Calu3 (cell line): ENCODE data around the gene CACNA2D4. TPM values are rescaled to one million over a fixed set of nuclear protein-coding genes. Genes with fewer than 3 reads are reported as not detected.

Source experiments
- BruUV-seq: library from RNA; stranded (reverse); fragments of 400-500 nt; replicated peaks from 2 replicates; lab custom pipeline; 2021; lab: Mats Ljungman, UMichigan
- CTCF ChIA-PET: fragments of 300-600 bp; sonication (Branson Sonifier 250); formaldehyde crosslinking; loops from one replicate; lab custom pipeline; 2022; ENCODE audit warnings: antibody characterized with exemption; lab: Charles Lee
- DNase-seq: peaks from one replicate; pipeline ENCODE4 v3.0.0; 2022
- H3K27ac Mint-ChIP-seq: one replicate; pipeline ENCODE4 v1.8.0; 2022; ENCODE audit warnings: mixed read lengths; ENCODE audit not compliant: unreplicated experiment
- H3K27me3 Mint-ChIP-seq: one replicate; pipeline ENCODE4 v1.8.0; 2022; ENCODE audit warnings: mixed read lengths; ENCODE audit not compliant: unreplicated experiment
- H3K36me3 Mint-ChIP-seq: one replicate; pipeline ENCODE4 v1.8.0; 2022; ENCODE audit warnings: mild to moderate bottlenecking, moderate library complexity, mixed read lengths; ENCODE audit not compliant: insufficient read depth, unreplicated experiment
- H3K4me1 Mint-ChIP-seq: one replicate; pipeline ENCODE4 v1.8.0; 2022; ENCODE audit warnings: mild to moderate bottlenecking, low read depth, mixed read lengths; ENCODE audit not compliant: unreplicated experiment
- H3K4me3 Mint-ChIP-seq: one replicate; pipeline ENCODE4 v1.8.0; 2022; ENCODE audit warnings: mild to moderate bottlenecking, low read depth, moderate library complexity, mixed read lengths; ENCODE audit not compliant: unreplicated experiment
- H3K9me3 Mint-ChIP-seq: one replicate; pipeline ENCODE4 v1.8.0; 2022; ENCODE audit warnings: low read depth, mixed read lengths; ENCODE audit not compliant: unreplicated experiment
- intact Hi-C: fragments of 100-400 bp; cut with micrococcal nuclease; formaldehyde crosslinking; loops from one replicate; pipeline ENCODE4 v1.10.0; 2022; ENCODE audit not compliant: unreplicated experiment
- total RNA-seq: library from RNA; stranded (reverse); gene quantifications from 2 replicates; pipeline ENCODE4 v1.2.3, GENCODE V29; 2022
- TF ChIP-seq, protein P1 (sequence below): fragments of 200-600 bp; IDR thresholded peaks from one replicate; pipeline ENCODE4 v1.8.0; 2022; ENCODE audit warnings: antibody characterized with exemption; ENCODE audit not compliant: unreplicated experiment

Gene CACNA2D4
- total RNA-seq, 1 experiment from 2014 or later = 0.80 TPM

DNA sequence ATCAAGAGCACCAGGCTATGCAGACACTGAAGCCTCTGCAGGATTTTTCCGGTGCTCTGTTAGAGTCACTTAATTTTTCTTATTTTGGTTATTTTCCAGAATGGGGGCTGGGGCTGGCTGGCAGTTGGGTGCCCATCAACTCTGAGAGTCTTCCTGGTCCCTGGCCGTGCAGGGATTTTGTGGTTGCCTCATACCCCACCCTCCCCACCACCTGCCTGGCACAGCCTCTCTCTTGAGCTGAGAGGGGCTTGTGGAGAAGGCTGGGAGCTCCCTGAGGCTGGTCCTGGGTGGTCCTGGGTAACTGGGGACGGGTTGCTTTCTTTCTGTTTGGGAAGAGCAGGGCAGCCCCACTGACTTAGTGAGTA, 74.8 kb downstream of the CACNA2D4 start:
- DNase-seq = no peak
- CTCF ChIA-PET = interaction anchor here (0.7 kb wide), 1 partner anchor 146 kb away, joined by 3 read pairs; no protein-coding TSS in a partner anchor
- H3K9me3 Mint-ChIP-seq = no peaks in the 10 kb centered on the region
- H3K27ac Mint-ChIP-seq = no peak overlapping the region
- no peaks in the 10 kb centered on the region for H3K4me1 Mint-ChIP-seq
- TF ChIP-seq, protein P1, sequence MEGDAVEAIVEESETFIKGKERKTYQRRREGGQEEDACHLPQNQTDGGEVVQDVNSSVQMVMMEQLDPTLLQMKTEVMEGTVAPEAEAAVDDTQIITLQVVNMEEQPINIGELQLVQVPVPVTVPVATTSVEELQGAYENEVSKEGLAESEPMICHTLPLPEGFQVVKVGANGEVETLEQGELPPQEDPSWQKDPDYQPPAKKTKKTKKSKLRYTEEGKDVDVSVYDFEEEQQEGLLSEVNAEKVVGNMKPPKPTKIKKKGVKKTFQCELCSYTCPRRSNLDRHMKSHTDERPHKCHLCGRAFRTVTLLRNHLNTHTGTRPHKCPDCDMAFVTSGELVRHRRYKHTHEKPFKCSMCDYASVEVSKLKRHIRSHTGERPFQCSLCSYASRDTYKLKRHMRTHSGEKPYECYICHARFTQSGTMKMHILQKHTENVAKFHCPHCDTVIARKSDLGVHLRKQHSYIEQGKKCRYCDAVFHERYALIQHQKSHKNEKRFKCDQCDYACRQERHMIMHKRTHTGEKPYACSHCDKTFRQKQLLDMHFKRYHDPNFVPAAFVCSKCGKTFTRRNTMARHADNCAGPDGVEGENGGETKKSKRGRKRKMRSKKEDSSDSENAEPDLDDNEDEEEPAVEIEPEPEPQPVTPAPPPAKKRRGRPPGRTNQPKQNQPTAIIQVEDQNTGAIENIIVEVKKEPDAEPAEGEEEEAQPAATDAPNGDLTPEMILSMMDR = no peak
- no peak overlapping the region for H3K4me3 Mint-ChIP-seq
- intact Hi-C loops = no loop called here
- no peaks in the 10 kb centered on the region for H3K36me3 Mint-ChIP-seq
- BruUV-seq = no TSS peak
- H3K27me3 Mint-ChIP-seq = peaks cover 100% of the 10 kb centered on the region

DNA sequence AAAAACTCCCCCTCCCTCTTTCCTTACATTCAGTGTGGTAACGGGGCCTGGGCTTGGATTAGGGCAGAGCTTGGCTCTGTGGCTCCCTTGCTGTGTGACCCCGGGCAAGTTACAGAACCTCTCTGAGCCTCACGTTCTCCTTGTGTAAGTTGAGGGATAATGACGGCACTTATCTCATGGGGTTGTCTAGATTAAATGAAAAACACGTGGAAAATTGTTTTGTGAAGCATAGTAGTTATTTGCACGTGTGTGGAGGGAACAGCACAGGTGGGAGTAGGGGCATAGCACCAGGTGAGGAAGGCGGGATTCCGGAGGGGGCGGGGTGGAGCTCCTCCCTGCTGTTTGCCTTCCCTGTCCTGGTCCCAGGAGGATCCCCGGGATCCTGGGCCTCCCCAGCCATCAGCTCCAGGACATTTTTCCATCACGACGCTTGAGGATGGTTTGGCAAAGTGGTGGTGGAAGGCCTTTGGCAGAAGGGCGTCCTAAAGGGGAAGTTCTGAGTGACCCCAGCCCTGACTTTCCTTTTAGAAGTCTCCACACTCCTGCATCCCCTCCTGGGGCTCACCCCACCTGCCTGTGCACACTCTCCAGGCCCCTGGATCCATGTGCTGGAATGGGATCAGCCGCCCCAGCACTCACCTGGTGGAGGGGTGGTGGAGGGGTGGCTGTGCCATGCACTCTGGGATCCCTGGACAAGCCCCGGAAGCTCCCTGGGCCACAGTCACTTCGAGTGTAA, 75.4 kb downstream of the CACNA2D4 start:
- Mint-ChIP-seq H3K4me3 (no peak overlapping the region), H3K36me3 (no peaks in the 10 kb centered on the region), H3K4me1 (no peaks in the 10 kb centered on the region), H3K27ac (no peak overlapping the region), H3K27me3 (peaks cover 100% of the 10 kb centered on the region), H3K9me3 (no peaks in the 10 kb centered on the region)
- intact Hi-C loops = no loop called here
- TF ChIP-seq, protein P1 = no peak
- CTCF ChIA-PET = no interaction called here
- no peak for DNase-seq
- no TSS peak for BruUV-seq

GRCh38 chr12:1842183-1842904, 76.1 kb downstream of the CACNA2D4 start:
- Mint-ChIP-seq H3K36me3 (no peaks in the 10 kb centered on the region), H3K27ac (no peak overlapping the region), H3K27me3 (peaks cover 100% of the 10 kb centered on the region), H3K9me3 (no peaks in the 10 kb centered on the region), H3K4me1 (no peaks in the 10 kb centered on the region), H3K4me3 (no peak overlapping the region)
- BruUV-seq = no TSS peak
- TF ChIP-seq, protein P1 = no peak
- DNase-seq = no peak
- intact Hi-C loops = no loop called here
- CTCF ChIA-PET = interaction anchor here (1.4 kb wide), 1 partner anchor 15 kb away, joined by 3 read pairs; no protein-coding TSS in a partner anchor

GRCh38 chr12:1841586-1842182, 76.8 kb downstream of the CACNA2D4 start:
- intact Hi-C loops = no loop called here
- H3K9me3 Mint-ChIP-seq = no peaks in the 10 kb centered on the region
- TF ChIP-seq, protein P1 = no peak
- no peak for DNase-seq
- H3K27ac Mint-ChIP-seq = no peak overlapping the region
- CTCF ChIA-PET = interaction anchor here (1.4 kb wide), 1 partner anchor 16 kb away, joined by 3 read pairs; no protein-coding TSS in a partner anchor
- peaks cover 100% of the 10 kb centered on the region for H3K27me3 Mint-ChIP-seq
- no peaks in the 10 kb centered on the region for H3K4me1 Mint-ChIP-seq
- no peak overlapping the region for H3K4me3 Mint-ChIP-seq
- no TSS peak for BruUV-seq
- no peaks in the 10 kb centered on the region for H3K36me3 Mint-ChIP-seq
